Fibroblast of lung (primary cell): Measurements from ENCODE around the gene PSMB11. TPM values are rescaled to one million over a fixed set of nuclear protein-coding genes. Genes with fewer than 3 reads are reported as not detected.

Experiments used
- DNase-seq, 2 donors: peaks; one replicate each; pipeline versions ENCODE4 v3.0.0 to v3.0.0-alpha.2; 2010; ENCODE audit warnings: low read depth in 2 of 2
- H2AFZ ChIP-seq: 2 replicates; pipeline ENCODE4 v1.5.1; 2012; ENCODE audit warnings: low read length, control low read depth, inconsistent platforms
- H3K27ac ChIP-seq: 2 replicates; pipeline ENCODE4 v1.5.1; 2011; ENCODE audit warnings: low read length, control low read depth; ENCODE audit not compliant: insufficient read depth
- H3K27me3 ChIP-seq: 2 replicates; pipeline ENCODE4 v1.5.1; 2011; ENCODE audit warnings: mild to moderate bottlenecking, low read length; ENCODE audit not compliant: control insufficient read depth, insufficient read depth
- H3K36me3 ChIP-seq: 2 replicates; pipeline ENCODE4 v1.5.1; 2011; ENCODE audit warnings: low read length; ENCODE audit not compliant: control insufficient read depth, insufficient read depth
- H3K4me1 ChIP-seq: 2 replicates; pipeline ENCODE4 v1.5.1; 2011; ENCODE audit warnings: low read length; ENCODE audit not compliant: control insufficient read depth, insufficient read depth; ENCODE audit errors: extremely low read depth
- H3K4me2 ChIP-seq: 2 replicates; pipeline ENCODE4 v1.5.1; 2011; ENCODE audit warnings: low read length, control low read depth; ENCODE audit not compliant: insufficient read depth; ENCODE audit errors: extremely low read depth
- H3K4me3 ChIP-seq, 4 experiments: fragments of 200-600 bp in 1 of 4; sonication (generic) in 1 of 4; replicated peaks in 1 of 4; 2 replicates each; pipeline ENCODE4 v1.5.1; 2011 to 2016; ENCODE audit warnings: low read length in 4 of 4, low read depth in 3 of 4, mild to moderate bottlenecking in 3 of 4, control low read depth in 2 of 4, inconsistent platforms in 1 of 4, mixed read lengths in 1 of 4; ENCODE audit not compliant: insufficient read depth in 1 of 4; ENCODE audit errors: control extremely low read depth in 1 of 4
- H3K79me2 ChIP-seq: 2 replicates; pipeline ENCODE4 v1.5.1; 2012; ENCODE audit warnings: mild to moderate bottlenecking, low read length, inconsistent platforms; ENCODE audit not compliant: control insufficient read depth, insufficient read depth
- H3K9ac ChIP-seq: 2 replicates; pipeline ENCODE4 v1.5.1; 2011; ENCODE audit warnings: mild to moderate bottlenecking, low read length, control low read depth; ENCODE audit not compliant: insufficient read depth
- H3K9me3 ChIP-seq: 2 replicates; pipeline ENCODE4 v1.5.1; 2012; ENCODE audit warnings: low read depth, low read length; ENCODE audit not compliant: control insufficient read depth, insufficient read depth
- H4K20me1 ChIP-seq: 2 replicates; pipeline ENCODE4 v1.5.1; 2011; ENCODE audit warnings: low read length; ENCODE audit not compliant: control insufficient read depth, insufficient read depth; ENCODE audit errors: extremely low read depth
- CTCF ChIP-seq, 2 donors: IDR thresholded peaks in 1 of 2; conservative IDR thresholded peaks in 1 of 2; 1 replicate in 1 of 2; 2 replicates in 1 of 2; pipeline ENCODE4 v1.5.1; 2011 to 2012; ENCODE audit warnings: low read length in 2 of 2, control low read depth in 1 of 2, inconsistent platforms in 1 of 2, low read depth in 1 of 2, mild to moderate bottlenecking in 1 of 2
- EZH2 ChIP-seq: IDR thresholded peaks from 2 replicates; pipeline ENCODE4 v1.5.1; 2012; ENCODE audit warnings: low read length, control low read depth, mild to moderate bottlenecking; ENCODE audit errors: missing control alignments
- polyA plus RNA-seq, 2 donors: library from polyadenylated mRNA; depleted of rRNA in 1 of 2; stranded (reverse) in 1 of 2; unstranded in 1 of 2; fragments of >200 nt; gene quantifications; 2 replicates each; pipeline ENCODE4 v1.2.1, GENCODE V29; 2011 to 2012; ENCODE audit warnings: missing spikeins in 1 of 2
- total RNA-seq: library from RNA; depleted of rRNA; stranded (reverse); fragments of >200 nt; gene quantifications from 2 replicates; pipeline ENCODE4 v1.2.1, GENCODE V29; 2014

Gene PSMB11
- total and polyA plus RNA-seq, 2 donors (not counting 1 experiment from before 2014, with no cell fraction given) = under 0.01 TPM; not detected in 1

GRCh38 chr14:23008831-23009230 is 33.2 kb upstream of the PSMB11 start:
- Histone ChIP-seq H3K79me2 (no peaks in the 10 kb centered on the region), H3K27ac (no peak overlapping the region), H2AFZ (peak overlapping the region; percentile 4), H3K9me3 (no peaks in the 10 kb centered on the region), H3K36me3 (no peaks in the 10 kb centered on the region), H3K4me3 (peak overlapping the region in 1 of 4 experiments; percentile 73), H3K4me2 (peak overlapping the region; percentile 74), H3K9ac (no peak overlapping the region), H4K20me1 (no peaks in the 10 kb centered on the region), H3K27me3 (no peaks in the 10 kb centered on the region), H3K4me1 (peaks cover 6% of the 10 kb centered on the region)
- TF ChIP-seq CTCF (conservative IDR thresholded peaks at IDR 0.05 in 1 of 2, IDR thresholded peaks at IDR 0.05 in 1 of 2; ENCODE audit: low read depth in 1 of 2, low read length in 2 of 2) (no peak), EZH2 (no peak)
- DNase-seq = peak; percentile 29 to 31

GRCh38 chr14:23009483-23009938 is 32.5 kb upstream of the PSMB11 start:
- H3K4me1 ChIP-seq = peaks cover 6% of the 10 kb centered on the region
- peak overlapping the region; percentile 45 for H3K9ac ChIP-seq
- no peak for DNase-seq
- no peaks in the 10 kb centered on the region for H3K36me3 ChIP-seq
- H3K79me2 ChIP-seq = no peaks in the 10 kb centered on the region
- TF ChIP-seq EZH2 (no peak), CTCF (conservative IDR thresholded peaks at IDR 0.05 in 1 of 2, IDR thresholded peaks at IDR 0.05 in 1 of 2; ENCODE audit: low read depth in 1 of 2, low read length in 2 of 2) (no peak)
- H4K20me1 ChIP-seq = no peaks in the 10 kb centered on the region
- peak overlapping the region; percentile 69 for H2AFZ ChIP-seq
- H3K27ac ChIP-seq = peak overlapping the region; percentile 34
- peak overlapping the region; percentile 50 to 73 (median 52) for H3K4me3 ChIP-seq
- H3K9me3 ChIP-seq = no peaks in the 10 kb centered on the region
- H3K27me3 ChIP-seq = no peaks in the 10 kb centered on the region
- H3K4me2 ChIP-seq = peak overlapping the region; percentile 74

- Histone ChIP-seq H3K79me2 (no peaks in the 10 kb centered on the region), H3K4me3 (peak within 1 kb of the TSS; percentile 50 to 73 (median 52)), H3K36me3 (no peaks in the 10 kb centered on the region), H2AFZ (peak within 1 kb of the TSS; percentile 69), H4K20me1 (no peaks in the 10 kb centered on the region), H3K4me1 (peaks cover 6% of the 10 kb centered on the region), H3K27ac (peak within 1 kb of the TSS; percentile 46), H3K9ac (peak within 1 kb of the TSS; percentile 45), H3K4me2 (peak within 1 kb of the TSS; percentile 74), H3K27me3 (no peaks in the 10 kb centered on the region), H3K9me3 (no peaks in the 10 kb centered on the region)
- TF ChIP-seq EZH2 = no peak
- TF ChIP-seq CTCF (conservative IDR thresholded peaks at IDR 0.05 in 1 of 2, IDR thresholded peaks at IDR 0.05 in 1 of 2; ENCODE audit: low read depth in 1 of 2, low read length in 2 of 2) = no peak
- DNase-seq = peak; percentile 51 to 58
Observed at GRCh38 chr14:23009939-23010726, 31.9 kb upstream of the PSMB11 start, which contains the start of gene C14orf93. TSS of gene C14orf93 (minus strand) at chr14:23010143. CDS start at chr14:22999023, 11,120 bp downstream.
